NCI-H524 (cell line): ENCODE data around the gene ZMYND8.
"Not testable (repeated sequence)": the region's sequence is repeated elsewhere in the genome, so short reads cannot be mapped to it uniquely, and the experiment has no call there.

Experiments
- DNase-seq, 2 experiments: peaks; one replicate each; lab custom pipeline; 2025; lab: John Stamatoyannopoulos, UW

The ZMYND8 gene

GRCh38 chr20:47310729-47311128, 45.8 kb downstream of the ZMYND8 start:
- no peak for DNase-seq

GRCh38 chr20:47309806-47310426, 46.6 kb downstream of the ZMYND8 start:
- DNase-seq, result no peak

- DNase-seq, result no peak
Observed at GRCh38 chr20:47309394-47309793, 47.1 kb downstream of the ZMYND8 start.

- not testable (repeated sequence) for DNase-seq
Observed at GRCh38 chr20:47307569-47307968, 48.9 kb downstream of the ZMYND8 start.

- DNase-seq, result no peak
Observed at GRCh38 chr20:47306755-47307370, 49.6 kb downstream of the ZMYND8 start.

GRCh38 chr20:47306095-47306494, 50.4 kb downstream of the ZMYND8 start:
- no peak for DNase-seq

- DNase-seq, result no peak
Observed at GRCh38 chr20:47305667-47306066, 50.8 kb downstream of the ZMYND8 start.

GRCh38 chr20:47304287-47304686, 52.2 kb downstream of the ZMYND8 start:
- DNase-seq, result no peak

GRCh38 chr20:47303736-47304135, 52.8 kb downstream of the ZMYND8 start:
- DNase-seq, result no peak

- DNase-seq, result no peak
Observed at GRCh38 chr20:47300071-47300470, 56.4 kb downstream of the ZMYND8 start.

- DNase-seq, result no peak
Observed at GRCh38 chr20:47298624-47299023, 57.9 kb downstream of the ZMYND8 start.

- no peak for DNase-seq
Observed at GRCh38 chr20:47297746-47298145, 58.8 kb downstream of the ZMYND8 start.

- no peak for DNase-seq
Observed at GRCh38 chr20:47296950-47297349, 59.5 kb downstream of the ZMYND8 start.

- DNase-seq, result no peak
Observed at GRCh38 chr20:47295921-47296426, 60.5 kb downstream of the ZMYND8 start.

GRCh38 chr20:47295129-47295813, 61.2 kb downstream of the ZMYND8 start:
- DNase-seq, result no peak

- no peak for DNase-seq
Observed at GRCh38 chr20:47293631-47294030, 62.9 kb downstream of the ZMYND8 start.

- no peak for DNase-seq
Observed at GRCh38 chr20:47292581-47292980, 63.9 kb downstream of the ZMYND8 start.

- DNase-seq, result no peak
Observed at GRCh38 chr20:47290666-47291430, 65.7 kb downstream of the ZMYND8 start.

GRCh38 chr20:47290008-47290407, 66.5 kb downstream of the ZMYND8 start:
- DNase-seq, result no peak

GRCh38 chr20:47289096-47289495, 67.4 kb downstream of the ZMYND8 start:
- no peak for DNase-seq

- DNase-seq, result not testable (repeated sequence)
Observed at GRCh38 chr20:47288530-47288929, 68.0 kb downstream of the ZMYND8 start.

- no peak for DNase-seq
Observed at GRCh38 chr20:47287609-47288144, 68.8 kb downstream of the ZMYND8 start.
